GM12874 (cell line): ENCODE data around the gene PROC.

Experiments
- CTCF ChIP-seq: IDR thresholded peaks from 2 replicates; pipeline ENCODE4 v1.5.1; 2011; ENCODE audit warnings: low read depth, mild to moderate bottlenecking, control low read depth, low read length, moderate library complexity; ENCODE audit not compliant: insufficient read depth

PROC gene

GRCh38 chr2:127424598-127425520 is 6.6 kb downstream of the PROC start:
- TF ChIP-seq CTCF: no peak

DNA sequence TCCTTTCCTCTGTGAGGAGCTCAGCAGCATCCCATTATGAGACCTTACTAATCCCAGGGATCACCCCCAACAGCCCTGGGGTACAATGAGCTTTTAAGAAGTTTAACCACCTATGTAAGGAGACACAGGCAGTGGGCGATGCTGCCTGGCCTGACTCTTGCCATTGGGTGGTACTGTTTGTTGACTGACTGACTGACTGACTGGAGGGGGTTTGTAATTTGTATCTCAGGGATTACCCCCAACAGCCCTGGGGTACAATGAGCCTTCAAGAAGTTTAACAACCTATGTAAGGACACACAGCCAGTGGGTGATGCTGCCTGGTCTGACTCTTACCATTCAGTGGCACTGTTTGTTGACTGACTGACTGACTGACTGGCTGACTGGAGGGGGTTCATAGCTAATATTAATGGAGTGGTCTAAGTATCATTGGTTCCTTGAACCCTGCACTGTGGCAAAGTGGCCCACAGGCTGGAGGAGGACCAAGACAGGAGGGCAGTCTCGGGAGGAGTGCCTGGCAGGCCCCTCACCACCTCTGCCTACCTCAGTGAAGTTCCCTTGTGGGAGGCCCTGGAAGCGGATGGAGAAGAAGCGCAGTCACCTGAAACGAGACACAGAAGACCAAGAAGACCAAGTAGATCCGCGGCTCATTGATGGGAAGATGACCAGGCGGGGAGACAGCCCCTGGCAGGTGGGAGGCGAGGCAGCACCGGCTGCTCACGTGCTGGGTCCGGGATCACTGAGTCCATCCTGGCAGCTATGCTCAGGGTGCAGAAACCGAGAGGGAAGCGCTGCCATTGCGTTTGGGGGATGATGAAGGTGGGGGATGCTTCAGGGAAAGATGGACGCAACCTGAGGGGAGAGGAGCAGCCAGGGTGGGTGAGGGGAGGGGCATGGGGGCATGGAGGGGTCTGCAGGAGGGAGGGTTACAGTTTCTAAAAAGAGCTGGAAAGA is 7.6 kb downstream of the PROC start:
- no peak for TF ChIP-seq CTCF

- no peak for TF ChIP-seq CTCF
Observed at GRCh38 chr2:127426501-127427354, 8.5 kb downstream of the PROC start.

DNA sequence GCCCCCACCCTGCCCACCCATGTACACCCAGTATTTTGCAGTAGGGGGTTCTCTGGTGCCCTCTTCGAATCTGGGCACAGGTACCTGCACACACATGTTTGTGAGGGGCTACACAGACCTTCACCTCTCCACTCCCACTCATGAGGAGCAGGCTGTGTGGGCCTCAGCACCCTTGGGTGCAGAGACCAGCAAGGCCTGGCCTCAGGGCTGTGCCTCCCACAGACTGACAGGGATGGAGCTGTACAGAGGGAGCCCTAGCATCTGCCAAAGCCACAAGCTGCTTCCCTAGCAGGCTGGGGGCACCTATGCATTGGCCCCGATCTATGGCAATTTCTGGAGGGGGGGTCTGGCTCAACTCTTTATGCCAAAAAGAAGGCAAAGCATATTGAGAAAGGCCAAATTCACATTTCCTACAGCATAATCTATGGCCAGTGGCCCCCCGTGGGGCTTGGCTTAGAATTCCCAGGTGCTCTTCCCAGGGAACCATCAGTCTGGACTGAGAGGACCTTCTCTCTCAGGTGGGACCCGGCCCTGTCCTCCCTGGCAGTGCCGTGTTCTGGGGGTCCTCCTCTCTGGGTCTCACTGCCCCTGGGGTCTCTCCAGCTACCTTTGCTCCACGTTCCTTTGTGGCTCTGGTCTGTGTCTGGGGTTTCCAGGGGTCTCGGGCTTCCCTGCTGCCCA is 9.3 kb downstream of the PROC start:
- TF ChIP-seq CTCF: no peak

- TF ChIP-seq CTCF: no peak
Observed at GRCh38 chr2:127428057-127428814, 10.0 kb downstream of the PROC start.

- no peak for TF ChIP-seq CTCF
Observed at GRCh38 chr2:127428815-127429109, 10.5 kb downstream of the PROC start.
